WTC11 (cell line): ENCODE results near the gene AK5. TPM values are rescaled to one million over a fixed set of nuclear protein-coding genes. Genes with fewer than 3 reads are reported as not detected.

ENCODE experiments used
- ATAC-seq: fragments of 200-7000 bp; cut with Tn5 transposase; 2 replicates; pipeline ENCODE4 v1.10.0; 2021; ENCODE audit warnings: mild to moderate bottlenecking, moderate library complexity
- CTCF ChIA-PET: fragments of 300-600 bp; sonication (Branson Sonifier 250); formaldehyde crosslinking; loops from one replicate; lab custom pipeline; 2021; ENCODE audit warnings: antibody characterized with exemption; lab: Charles Lee
- POLR2A ChIA-PET: fragments of 350-600 bp; sonication (Branson Sonifier 250); formaldehyde crosslinking; loops from one replicate; lab custom pipeline; 2021; ENCODE audit warnings: antibody characterized with exemption; lab: Charles Lee
- DNase-seq: peaks from one replicate; pipeline ENCODE4 v3.0.0; 2021; ENCODE audit warnings: low spot score
- H3K27ac Mint-ChIP-seq: 2 replicates; pipeline ENCODE4 v1.8.0; 2021; ENCODE audit warnings: mixed read lengths
- H3K27me3 Mint-ChIP-seq: 2 replicates; pipeline ENCODE4 v1.8.0; 2021; ENCODE audit warnings: low read depth, mild to moderate bottlenecking, moderate library complexity, mixed read lengths
- H3K36me3 Mint-ChIP-seq: 2 replicates; pipeline ENCODE4 v1.8.0; 2021; ENCODE audit warnings: mixed read lengths
- H3K4me1 Mint-ChIP-seq: 2 replicates; pipeline ENCODE4 v1.8.0; 2022; ENCODE audit warnings: mixed read lengths
- H3K4me3 Mint-ChIP-seq: 2 replicates; pipeline ENCODE4 v1.8.0; 2021; ENCODE audit warnings: mild to moderate bottlenecking, moderate library complexity, mixed read lengths
- H3K9me3 Mint-ChIP-seq: 2 replicates; pipeline ENCODE4 v1.8.0; 2021; ENCODE audit warnings: mixed read lengths
- CTCF ChIP-seq: fragments of 200-600 bp; IDR thresholded peaks from 2 replicates; pipeline ENCODE4 v1.8.0; 2022; ENCODE audit warnings: antibody characterized with exemption
- EMX1 ChIP-seq: fragments of 250-450 bp; sonication (Bioruptor Pico); IDR thresholded peaks from 2 replicates; pipeline ENCODE4 v1.8.0; 2021; ENCODE audit warnings: mild to moderate bottlenecking
- FOXJ3 ChIP-seq: sonication (generic); formaldehyde crosslinking; IDR thresholded peaks from 2 replicates; pipeline ENCODE4 v1.9.0; 2021; ENCODE audit warnings: missing genetic modification reagents, mild to moderate bottlenecking, borderline replicate concordance
- FOXP4 ChIP-seq: sonication (generic); formaldehyde crosslinking; IDR thresholded peaks from 2 replicates; pipeline ENCODE4 v1.8.0; 2022; ENCODE audit warnings: mild to moderate bottlenecking, missing genetic modification reagents
- GRHL2 ChIP-seq: fragments of 250-450 bp; sonication (Bioruptor Pico); IDR thresholded peaks from 2 replicates; pipeline ENCODE4 v1.8.0; 2022; ENCODE audit warnings: mild to moderate bottlenecking, moderate library complexity; ENCODE audit not compliant: insufficient replicate concordance, severe bottlenecking
- IRF1 ChIP-seq: sonication (generic); formaldehyde crosslinking; IDR thresholded peaks from 2 replicates; pipeline ENCODE4 v1.8.0; 2023; ENCODE audit warnings: missing genetic modification reagents
- MLX ChIP-seq: sonication (generic); formaldehyde crosslinking; IDR thresholded peaks from 2 replicates; pipeline ENCODE4 v1.8.1; 2023; ENCODE audit warnings: mild to moderate bottlenecking, missing genetic modification reagents, moderate library complexity
- MXD4 ChIP-seq: fragments of 250-450 bp; sonication (Bioruptor Pico); IDR thresholded peaks from 2 replicates; pipeline ENCODE4 v1.8.0; 2021; ENCODE audit warnings: mild to moderate bottlenecking, moderate library complexity, borderline replicate concordance
- MYBL2 ChIP-seq: sonication (generic); formaldehyde crosslinking; IDR thresholded peaks from 2 replicates; pipeline ENCODE4 v1.8.1; 2023; ENCODE audit warnings: mild to moderate bottlenecking, moderate library complexity, missing genetic modification reagents
- PRRX2 ChIP-seq: fragments of 250-450 bp; sonication (Bioruptor Pico); IDR thresholded peaks from 2 replicates; pipeline ENCODE4 v1.8.0; 2021; ENCODE audit warnings: mild to moderate bottlenecking
- SMAD3 ChIP-seq: sonication (generic); formaldehyde crosslinking; IDR thresholded peaks from 2 replicates; pipeline ENCODE4 v1.8.0; 2022; ENCODE audit warnings: missing genetic modification reagents, mild to moderate bottlenecking, borderline replicate concordance
- SP1 ChIP-seq: sonication (generic); formaldehyde crosslinking; conservative IDR thresholded peaks from 2 replicates; pipeline ENCODE4 v1.8.1; 2022; ENCODE audit warnings: missing genetic modification reagents
- STAT6 ChIP-seq: sonication (generic); formaldehyde crosslinking; conservative IDR thresholded peaks from 2 replicates; pipeline ENCODE4 v1.8.1; 2023; ENCODE audit warnings: mild to moderate bottlenecking, low read depth, missing genetic modification reagents, moderate library complexity
- TEAD1 ChIP-seq: sonication (generic); formaldehyde crosslinking; IDR thresholded peaks from 2 replicates; pipeline ENCODE4 v1.8.0; 2022; ENCODE audit warnings: mild to moderate bottlenecking, missing genetic modification reagents
- TP53 ChIP-seq: sonication (generic); formaldehyde crosslinking; IDR thresholded peaks from 2 replicates; pipeline ENCODE4 v1.8.1; 2023; ENCODE audit warnings: mild to moderate bottlenecking, missing genetic modification reagents
- ZNF121 ChIP-seq: sonication (generic); formaldehyde crosslinking; IDR thresholded peaks from 2 replicates; pipeline ENCODE4 v1.8.0; 2023; ENCODE audit warnings: missing genetic modification reagents
- ZNF138 ChIP-seq: sonication (generic); formaldehyde crosslinking; conservative IDR thresholded peaks from 2 replicates; pipeline ENCODE4 v1.8.1; 2022; ENCODE audit warnings: mild to moderate bottlenecking, moderate library complexity, missing genetic modification reagents
- ZSCAN18 ChIP-seq: fragments of 250-450 bp; sonication (Bioruptor Pico); IDR thresholded peaks from 2 replicates; pipeline ENCODE4 v2.1.2; 2022; ENCODE audit warnings: mild to moderate bottlenecking, moderate library complexity
- total RNA-seq: library from RNA; stranded (reverse); gene quantifications from 3 replicates; pipeline ENCODE4 v1.2.3, GENCODE V29; 2021
- TF ChIP-seq, protein P1 (sequence below): sonication (generic); formaldehyde crosslinking; IDR thresholded peaks from 2 replicates; pipeline ENCODE4 v1.8.0; 2022; ENCODE audit warnings: mild to moderate bottlenecking, missing genetic modification reagents
- TF ChIP-seq, protein P2 (sequence below): fragments of 250-450 bp; sonication (Bioruptor Pico); conservative IDR thresholded peaks from 2 replicates; pipeline ENCODE4 v1.9.0; 2021; ENCODE audit warnings: mild to moderate bottlenecking
- TF ChIP-seq, protein P3 (sequence below): sonication (generic); formaldehyde crosslinking; IDR thresholded peaks from 2 replicates; pipeline ENCODE4 v1.8.1; 2022; ENCODE audit warnings: low read depth, mild to moderate bottlenecking, moderate library complexity, missing genetic modification reagents, borderline replicate concordance
- TF ChIP-seq, protein P4 (sequence below): fragments of 250-450 bp; sonication (Bioruptor Pico); IDR thresholded peaks from 2 replicates; pipeline ENCODE4 v1.9.0; 2021; ENCODE audit warnings: moderate library complexity, mild to moderate bottlenecking, inconsistent platforms, borderline replicate concordance

Gene AK5
- total RNA-seq, 1 experiment from 2014 or later = 3.0 TPM

DNA sequence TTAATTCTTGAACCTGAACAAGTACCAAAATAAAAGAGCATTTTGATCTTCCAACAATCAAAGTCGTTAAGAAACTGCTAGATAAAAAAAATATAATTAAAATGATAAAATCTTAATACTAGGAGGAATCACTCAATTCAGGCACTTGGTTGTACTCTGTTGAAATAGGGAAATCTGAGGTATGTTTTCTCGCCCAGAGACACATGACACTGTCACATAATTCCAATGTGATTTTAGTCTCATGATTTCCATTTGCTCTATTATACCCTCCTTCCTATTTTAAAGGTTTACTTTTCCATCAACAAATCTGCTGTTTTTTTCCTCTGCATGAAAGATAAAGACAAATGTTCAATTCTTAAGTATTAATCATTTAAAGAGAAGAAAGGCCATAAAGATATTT, 303.1 kb downstream of the AK5 start (continued):
- TF ChIP-seq FOXJ3 (CRISPR knock-in tag) (no peak), CTCF (no peak), SP1 (CRISPR knock-in tag) (no peak), ZNF121 (CRISPR knock-in tag) (no peak), TP53 (CRISPR knock-in tag) (no peak), MLX (CRISPR knock-in tag) (no peak)
- TF ChIP-seq, protein P1, sequence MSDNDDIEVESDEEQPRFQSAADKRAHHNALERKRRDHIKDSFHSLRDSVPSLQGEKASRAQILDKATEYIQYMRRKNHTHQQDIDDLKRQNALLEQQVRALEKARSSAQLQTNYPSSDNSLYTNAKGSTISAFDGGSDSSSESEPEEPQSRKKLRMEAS (CRISPR knock-in tag) = no peak
- TF ChIP-seq, protein P2, sequence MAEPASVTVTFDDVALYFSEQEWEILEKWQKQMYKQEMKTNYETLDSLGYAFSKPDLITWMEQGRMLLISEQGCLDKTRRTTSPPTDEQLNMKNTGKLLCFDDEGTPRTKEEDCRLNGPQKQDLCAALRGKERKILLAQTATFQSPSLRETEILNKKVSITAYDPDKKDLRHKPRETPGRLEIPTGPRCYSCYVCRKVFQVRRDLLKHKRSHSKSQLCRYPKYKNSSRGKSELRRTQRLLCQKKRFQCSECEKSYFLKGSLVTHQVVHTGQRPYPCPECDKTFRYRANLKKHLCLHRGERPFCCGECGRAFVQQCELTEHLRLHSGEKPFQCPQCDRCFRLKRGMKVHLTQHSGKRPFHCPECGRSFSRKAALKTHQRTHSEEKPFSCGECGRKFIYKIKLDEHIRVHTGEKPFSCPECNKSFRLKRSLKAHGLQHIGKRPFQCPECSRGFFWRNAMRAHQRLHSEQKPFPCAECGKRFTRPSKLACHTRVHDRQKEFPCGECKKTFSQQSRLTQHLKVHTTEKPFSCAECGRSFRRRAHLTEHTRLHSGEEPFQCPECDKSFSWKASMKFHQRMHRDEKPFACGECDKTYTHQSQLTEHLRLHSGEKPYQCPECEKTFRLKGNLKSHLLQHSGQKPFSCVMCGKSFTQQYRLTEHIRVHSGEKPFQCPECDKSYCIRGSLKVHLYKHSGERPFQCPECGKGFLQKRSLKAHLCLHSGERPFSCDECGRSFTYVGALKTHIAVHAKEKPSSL (CRISPR knock-in tag) = no peak
- TF ChIP-seq, protein P3, sequence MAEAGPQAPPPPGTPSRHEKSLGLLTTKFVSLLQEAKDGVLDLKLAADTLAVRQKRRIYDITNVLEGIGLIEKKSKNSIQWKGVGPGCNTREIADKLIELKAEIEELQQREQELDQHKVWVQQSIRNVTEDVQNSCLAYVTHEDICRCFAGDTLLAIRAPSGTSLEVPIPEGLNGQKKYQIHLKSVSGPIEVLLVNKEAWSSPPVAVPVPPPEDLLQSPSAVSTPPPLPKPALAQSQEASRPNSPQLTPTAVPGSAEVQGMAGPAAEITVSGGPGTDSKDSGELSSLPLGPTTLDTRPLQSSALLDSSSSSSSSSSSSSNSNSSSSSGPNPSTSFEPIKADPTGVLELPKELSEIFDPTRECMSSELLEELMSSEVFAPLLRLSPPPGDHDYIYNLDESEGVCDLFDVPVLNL (CRISPR knock-in tag) = no peak
- TF ChIP-seq, all 79 proteins: peak for 0

DNA sequence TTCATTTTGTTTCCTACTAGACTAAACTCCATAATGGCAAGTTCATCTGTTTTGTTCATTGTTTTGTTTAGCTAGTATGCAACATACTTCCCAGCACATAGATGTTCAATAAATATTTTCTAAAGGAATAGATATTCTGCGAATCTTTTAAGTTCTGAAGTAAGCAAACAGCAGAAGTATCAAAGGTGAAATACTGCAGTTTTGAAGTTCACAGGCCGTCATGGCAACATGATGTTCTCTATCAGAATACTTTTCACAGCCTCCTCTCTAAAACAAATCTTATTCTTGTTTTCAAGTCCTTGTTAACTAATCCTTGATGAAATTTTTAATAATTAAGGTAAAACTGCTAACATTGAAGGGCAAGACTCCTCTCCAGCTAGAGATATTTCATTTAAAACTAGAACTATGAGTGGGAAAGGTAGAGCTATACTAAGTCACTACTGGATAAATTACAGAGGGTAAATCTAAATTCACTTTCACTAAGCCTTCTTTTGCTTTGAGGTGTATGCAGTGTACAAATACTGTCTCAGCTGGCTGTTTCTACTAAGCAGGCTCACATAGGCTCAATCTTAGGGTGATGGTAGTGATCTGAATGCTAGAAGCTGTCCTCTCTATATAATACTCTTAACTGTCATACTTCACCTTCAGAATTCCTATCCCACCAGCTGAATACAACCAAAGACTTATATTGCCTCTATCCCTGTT, 303.9 kb downstream of the AK5 start:
- Mint-ChIP-seq H3K9me3 (no peaks in the 10 kb centered on the region), H3K36me3 (peaks cover 7% of the 10 kb centered on the region), H3K4me1 (no peaks in the 10 kb centered on the region), H3K27ac (no peak overlapping the region), H3K4me3 (no peak overlapping the region), H3K27me3 (no peaks in the 10 kb centered on the region)
- ChIA-PET CTCF (no interaction called here), POLR2A (no interaction called here)
- no peak for DNase-seq
- ATAC-seq = no peak
- TF ChIP-seq FOXP4 = no peak
- no peak for TF ChIP-seq PRRX2 (CRISPR knock-in tag)
- TF ChIP-seq, protein P4, sequence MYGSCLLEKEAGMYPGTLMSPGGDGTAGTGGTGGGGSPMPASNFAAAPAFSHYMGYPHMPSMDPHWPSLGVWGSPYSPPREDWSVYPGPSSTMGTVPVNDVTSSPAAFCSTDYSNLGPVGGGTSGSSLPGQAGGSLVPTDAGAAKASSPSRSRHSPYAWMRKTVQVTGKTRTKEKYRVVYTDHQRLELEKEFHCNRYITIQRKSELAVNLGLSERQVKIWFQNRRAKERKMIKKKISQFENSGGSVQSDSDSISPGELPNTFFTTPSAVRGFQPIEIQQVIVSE (CRISPR knock-in tag) = no peak
- no peak for TF ChIP-seq ZNF138 (CRISPR knock-in tag)
- no peak for TF ChIP-seq MYBL2 (CRISPR knock-in tag)
- TF ChIP-seq EMX1 = no peak
- no peak for TF ChIP-seq ZSCAN18
- TF ChIP-seq IRF1 = no peak
- no peak for TF ChIP-seq STAT6 (CRISPR knock-in tag)
- TF ChIP-seq MXD4 (CRISPR knock-in tag) = no peak
- no peak for TF ChIP-seq SMAD3 (CRISPR knock-in tag)
- TF ChIP-seq GRHL2 (CRISPR knock-in tag) = no peak
- TF ChIP-seq TEAD1 = no peak
